Activated CD4-positive, alpha-beta T cell treated with anti-CD3 and anti-CD28 coated beads for 1 hour (primary cell): ENCODE measurements around the gene TSGA10IP.
A peak's percentile ranks its signal among the peaks of the same experiment; 100 is the strongest.
"Not testable (repeated sequence)": the region's sequence is repeated elsewhere in the genome, so short reads cannot be mapped to it uniquely, and the experiment has no call there.

Experiments
- DNase-seq: peaks from one replicate; pipeline ENCODE4 v3.0.0-alpha.2; 2020

Gene TSGA10IP

GRCh38 chr11:65947603-65948125, 2.4 kb downstream of the TSGA10IP start:
- DNase-seq: no peak

GRCh38 chr11:65950711-65951110, 5.4 kb downstream of the TSGA10IP start:
- not testable (repeated sequence) for DNase-seq

GRCh38 chr11:65951641-65952040, 6.4 kb downstream of the TSGA10IP start:
- DNase-seq: not testable (repeated sequence)

- DNase-seq: no peak
These were observed 6.8 kb downstream of the TSGA10IP start for GRCh38 chr11:65952052-65952521.

- DNase-seq: no peak
These were observed 8.2 kb downstream of the TSGA10IP start for GRCh38 chr11:65953471-65953870.

GRCh38 chr11:65954771-65955170, 9.5 kb downstream of the TSGA10IP start:
- no peak for DNase-seq

- DNase-seq: no peak
These were observed 13.0 kb downstream of the TSGA10IP start for GRCh38 chr11:65958291-65958690.

- DNase-seq: no peak
These were observed 13.6 kb downstream of the TSGA10IP start for GRCh38 chr11:65958774-65959420.

- DNase-seq: no peak
These were observed 15.6 kb downstream of the TSGA10IP start for GRCh38 chr11:65960824-65961266.

- DNase-seq: peak; percentile 92
These were observed 16.2 kb downstream of the TSGA10IP start, which contains the start of gene SART1 for GRCh38 chr11:65961267-65962140. TSS of gene SART1 (plus strand) at chr11:65961734. CDS start at chr11:65961781, 47 bp downstream.

GRCh38 chr11:65962141-65962564, 16.9 kb downstream of the TSGA10IP start:
- DNase-seq: no peak

GRCh38 chr11:65964906-65965305, 19.6 kb downstream of the TSGA10IP start:
- no peak for DNase-seq

GRCh38 chr11:65965986-65966762, 20.9 kb downstream of the TSGA10IP start:
- no peak for DNase-seq

GRCh38 chr11:65967329-65967934, 22.2 kb downstream of the TSGA10IP start:
- no peak for DNase-seq

- no peak for DNase-seq
These were observed 23.6 kb downstream of the TSGA10IP start for GRCh38 chr11:65968600-65969482.

GRCh38 chr11:65972116-65972515, 26.8 kb downstream of the TSGA10IP start:
- no peak for DNase-seq

- no peak for DNase-seq
These were observed 28.3 kb downstream of the TSGA10IP start for GRCh38 chr11:65973439-65974110.

- DNase-seq: no peak
These were observed 30.5 kb downstream of the TSGA10IP start for GRCh38 chr11:65975771-65976170.

GRCh38 chr11:65976216-65977176, 31.2 kb downstream of the TSGA10IP start:
- DNase-seq: no peak
